ENCODE data around the gene DNMT3A.

DNA sequence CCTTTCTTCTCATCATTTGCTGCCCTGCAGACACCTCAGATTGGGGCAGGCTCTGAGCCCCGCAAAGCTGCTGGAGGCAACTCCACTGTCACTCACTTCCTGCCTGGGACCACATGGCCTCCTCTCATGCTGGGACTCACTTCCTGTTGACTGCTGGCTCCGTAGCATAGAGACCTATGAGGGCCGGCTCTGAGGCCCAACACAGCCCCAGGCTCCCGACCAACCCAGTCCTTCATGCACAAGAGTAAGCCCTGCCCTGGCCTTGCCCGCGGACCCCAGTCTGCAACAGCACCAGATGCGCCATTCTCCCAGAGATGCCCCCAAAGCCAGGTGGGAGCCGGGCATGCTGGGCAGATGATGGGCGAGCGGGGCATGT lies 55.7 kb downstream of the DNMT3A start:
- no peak for TF ChIP-seq POLR2A (IDR thresholded peaks at IDR 0.05)
- TF ChIP-seq, protein P1, sequence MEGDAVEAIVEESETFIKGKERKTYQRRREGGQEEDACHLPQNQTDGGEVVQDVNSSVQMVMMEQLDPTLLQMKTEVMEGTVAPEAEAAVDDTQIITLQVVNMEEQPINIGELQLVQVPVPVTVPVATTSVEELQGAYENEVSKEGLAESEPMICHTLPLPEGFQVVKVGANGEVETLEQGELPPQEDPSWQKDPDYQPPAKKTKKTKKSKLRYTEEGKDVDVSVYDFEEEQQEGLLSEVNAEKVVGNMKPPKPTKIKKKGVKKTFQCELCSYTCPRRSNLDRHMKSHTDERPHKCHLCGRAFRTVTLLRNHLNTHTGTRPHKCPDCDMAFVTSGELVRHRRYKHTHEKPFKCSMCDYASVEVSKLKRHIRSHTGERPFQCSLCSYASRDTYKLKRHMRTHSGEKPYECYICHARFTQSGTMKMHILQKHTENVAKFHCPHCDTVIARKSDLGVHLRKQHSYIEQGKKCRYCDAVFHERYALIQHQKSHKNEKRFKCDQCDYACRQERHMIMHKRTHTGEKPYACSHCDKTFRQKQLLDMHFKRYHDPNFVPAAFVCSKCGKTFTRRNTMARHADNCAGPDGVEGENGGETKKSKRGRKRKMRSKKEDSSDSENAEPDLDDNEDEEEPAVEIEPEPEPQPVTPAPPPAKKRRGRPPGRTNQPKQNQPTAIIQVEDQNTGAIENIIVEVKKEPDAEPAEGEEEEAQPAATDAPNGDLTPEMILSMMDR (IDR thresholded peaks at IDR 0.05): no peak

All from testis (tissue), 2 donors.